Measurements from ENCODE around the gene RYR2.

DNA sequence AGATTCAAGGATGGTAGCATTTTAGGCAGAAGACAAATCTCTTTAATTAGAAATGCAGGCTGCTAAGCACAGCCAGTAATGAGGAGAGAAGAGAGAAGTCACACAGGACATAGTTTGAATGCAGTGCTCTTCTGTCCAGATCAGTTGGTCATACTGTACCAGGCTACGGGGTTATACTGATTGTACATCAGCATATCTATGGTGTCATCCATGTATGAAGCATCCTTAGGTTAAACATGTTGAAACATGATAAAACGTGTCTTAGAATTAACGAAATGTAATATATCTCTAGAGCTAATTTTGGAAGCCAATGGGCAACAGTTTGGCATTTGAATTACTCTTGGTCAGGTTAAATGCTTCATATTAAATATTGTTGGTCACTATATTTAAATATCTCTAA, 199.1 kb downstream of the RYR2 start:
- TF ChIP-seq, protein P1, sequence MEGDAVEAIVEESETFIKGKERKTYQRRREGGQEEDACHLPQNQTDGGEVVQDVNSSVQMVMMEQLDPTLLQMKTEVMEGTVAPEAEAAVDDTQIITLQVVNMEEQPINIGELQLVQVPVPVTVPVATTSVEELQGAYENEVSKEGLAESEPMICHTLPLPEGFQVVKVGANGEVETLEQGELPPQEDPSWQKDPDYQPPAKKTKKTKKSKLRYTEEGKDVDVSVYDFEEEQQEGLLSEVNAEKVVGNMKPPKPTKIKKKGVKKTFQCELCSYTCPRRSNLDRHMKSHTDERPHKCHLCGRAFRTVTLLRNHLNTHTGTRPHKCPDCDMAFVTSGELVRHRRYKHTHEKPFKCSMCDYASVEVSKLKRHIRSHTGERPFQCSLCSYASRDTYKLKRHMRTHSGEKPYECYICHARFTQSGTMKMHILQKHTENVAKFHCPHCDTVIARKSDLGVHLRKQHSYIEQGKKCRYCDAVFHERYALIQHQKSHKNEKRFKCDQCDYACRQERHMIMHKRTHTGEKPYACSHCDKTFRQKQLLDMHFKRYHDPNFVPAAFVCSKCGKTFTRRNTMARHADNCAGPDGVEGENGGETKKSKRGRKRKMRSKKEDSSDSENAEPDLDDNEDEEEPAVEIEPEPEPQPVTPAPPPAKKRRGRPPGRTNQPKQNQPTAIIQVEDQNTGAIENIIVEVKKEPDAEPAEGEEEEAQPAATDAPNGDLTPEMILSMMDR (IDR thresholded peaks at IDR 0.05), result no peak
- no peak for TF ChIP-seq POLR2A (IDR thresholded peaks at IDR 0.05)
